HG03432 (cell line): ENCODE data around the gene PTPRG.

Experiments used
- ATAC-seq: cut with Tn5 transposase; IDR thresholded peaks from one replicate; pipeline ENCODE4 v1.9.1; 2021; ENCODE audit warnings: mild to moderate bottlenecking, moderate library complexity; ENCODE audit not compliant: unreplicated experiment

PTPRG gene

DNA sequence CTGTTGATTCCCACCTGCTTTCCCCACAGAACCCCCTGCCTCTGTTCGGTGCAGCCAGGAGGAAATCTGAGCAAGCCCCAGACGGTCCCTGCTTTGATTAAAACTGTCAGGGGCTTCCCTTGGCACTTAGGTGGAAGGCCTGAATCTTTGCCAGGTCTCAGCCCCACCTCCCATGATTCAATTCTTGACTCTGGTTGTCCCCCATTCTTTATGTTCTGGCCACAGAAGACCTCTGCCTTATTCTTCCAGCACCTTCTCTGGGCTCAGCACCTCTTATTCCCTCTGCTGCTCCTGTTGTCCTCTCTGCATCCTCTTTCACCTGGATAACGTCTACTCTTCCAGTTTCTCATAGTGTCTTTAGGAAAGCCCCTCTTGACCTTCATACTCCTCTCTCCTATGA lies 349.4 kb downstream of the PTPRG start:
- no peak for ATAC-seq

DNA sequence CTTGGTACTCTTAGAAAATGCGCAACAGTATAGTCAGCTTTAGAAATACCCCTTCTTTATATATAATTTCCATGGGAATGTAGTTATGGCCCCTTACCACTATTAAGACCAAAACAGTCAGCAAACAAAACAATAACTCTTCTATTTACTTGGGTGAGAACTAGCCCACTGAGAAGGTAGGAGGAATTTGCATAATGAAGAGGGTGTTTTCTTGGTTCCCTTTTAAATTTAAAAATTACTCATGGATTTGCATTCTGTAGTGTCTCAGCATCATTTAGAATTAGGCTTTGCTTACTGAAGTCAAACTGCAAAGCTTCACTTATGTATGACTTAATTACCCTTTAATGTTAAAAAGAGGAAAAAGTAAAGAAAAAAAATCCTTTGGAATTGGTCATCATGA lies 350.8 kb downstream of the PTPRG start:
- peak; percentile 83 for ATAC-seq

DNA sequence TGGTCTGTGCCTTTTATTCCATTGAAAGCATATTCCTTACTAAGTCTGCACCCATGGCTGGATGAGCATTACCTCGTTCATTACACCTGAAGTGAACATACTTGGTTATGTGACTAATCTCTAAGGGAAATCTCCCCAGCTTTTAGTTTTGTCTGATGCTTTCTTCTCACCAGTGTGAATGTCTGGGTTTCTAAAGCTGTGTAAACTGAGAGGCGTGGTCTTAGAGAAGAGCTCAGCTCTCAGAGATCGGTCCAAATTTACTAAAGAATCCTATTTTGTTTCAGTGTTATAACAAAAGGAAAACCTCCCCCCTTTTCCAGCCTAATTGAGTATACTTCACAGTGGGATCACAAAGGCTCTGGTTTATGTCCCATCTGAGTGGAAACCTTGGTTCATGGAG lies 352.3 kb downstream of the PTPRG start:
- ATAC-seq: no peak

GRCh38 chr3:61914276-61914675 lies 352.9 kb downstream of the PTPRG start:
- ATAC-seq: no peak

- no peak for ATAC-seq
These were observed 353.9 kb downstream of the PTPRG start for GRCh38 chr3:61915296-61915695.

GRCh38 chr3:61919371-61919770 lies 358.0 kb downstream of the PTPRG start:
- ATAC-seq: no peak

- no peak for ATAC-seq
These were observed 360.7 kb downstream of the PTPRG start for GRCh38 chr3:61922118-61922517.

DNA sequence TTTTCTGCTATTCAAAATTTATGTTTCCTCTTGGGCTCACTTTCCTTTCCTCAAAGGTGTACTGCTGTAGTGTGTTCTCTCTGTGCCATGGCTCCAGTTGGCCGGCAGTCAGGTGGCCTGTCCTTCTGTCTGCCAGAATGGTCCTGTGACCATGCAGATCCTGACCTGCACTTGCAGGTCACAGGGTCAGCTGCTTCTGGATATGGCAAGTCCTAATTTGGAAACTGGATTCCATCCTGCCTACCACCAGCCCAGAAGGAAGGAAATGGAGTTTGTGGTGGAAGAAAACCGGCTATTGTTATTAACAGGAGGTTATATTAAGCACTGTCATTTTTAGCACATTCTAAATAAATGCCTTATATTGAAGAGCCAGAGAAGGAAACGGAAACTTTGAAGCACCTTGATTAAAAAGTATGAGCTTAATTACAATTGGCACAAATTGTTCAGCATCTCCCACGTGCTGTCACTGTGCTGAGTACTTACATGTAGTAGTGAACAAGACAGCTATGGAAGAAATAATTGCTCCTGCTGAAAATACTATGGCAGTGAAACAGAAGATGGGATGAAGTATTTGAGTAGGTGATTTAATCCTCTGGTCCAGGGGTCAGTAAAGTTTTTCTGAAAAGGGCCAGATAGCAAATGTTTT lies 362.8 kb downstream of the PTPRG start:
- no peak for ATAC-seq

DNA sequence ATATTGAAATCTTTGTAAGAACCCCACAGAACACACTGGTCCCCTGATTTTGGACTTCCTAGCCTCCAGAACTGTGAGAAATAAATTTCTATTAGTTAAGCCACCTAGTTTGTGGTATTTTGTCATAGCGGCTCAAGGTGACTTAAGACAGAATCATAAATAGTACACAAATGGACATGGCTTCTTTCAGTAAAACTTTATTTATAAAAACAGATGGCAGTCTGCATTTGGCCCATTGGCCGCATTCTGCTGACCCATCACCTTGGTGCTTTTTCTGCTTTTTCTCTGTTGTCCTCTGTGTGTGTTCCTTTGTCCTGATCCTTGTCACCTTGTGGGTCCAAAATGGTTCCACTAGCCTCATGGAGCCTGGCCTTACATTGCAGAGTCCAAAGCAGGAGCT lies 363.6 kb downstream of the PTPRG start:
- no peak for ATAC-seq

GRCh38 chr3:61925721-61926120 lies 364.4 kb downstream of the PTPRG start:
- no peak for ATAC-seq

DNA sequence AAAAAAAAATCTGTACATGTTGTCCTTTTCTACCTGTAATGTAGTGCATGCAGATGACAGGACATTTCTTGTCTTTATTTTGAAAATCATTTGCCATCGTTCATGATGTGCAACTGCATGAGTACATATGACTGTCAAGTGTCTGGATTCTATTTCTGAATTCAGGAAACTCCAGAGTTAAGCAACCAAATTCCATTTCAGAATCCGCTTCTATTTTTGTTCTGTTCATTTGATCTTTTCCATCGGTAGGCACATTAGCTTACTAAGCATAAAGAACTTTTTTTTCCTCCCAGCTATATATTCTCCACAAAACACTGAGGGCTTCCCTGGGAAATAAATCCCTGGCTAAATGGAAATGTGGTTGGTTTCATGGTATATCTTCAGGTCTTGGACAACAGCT lies 365.6 kb downstream of the PTPRG start:
- no peak for ATAC-seq

GRCh38 chr3:61927332-61927731 lies 366.0 kb downstream of the PTPRG start:
- ATAC-seq: no peak

DNA sequence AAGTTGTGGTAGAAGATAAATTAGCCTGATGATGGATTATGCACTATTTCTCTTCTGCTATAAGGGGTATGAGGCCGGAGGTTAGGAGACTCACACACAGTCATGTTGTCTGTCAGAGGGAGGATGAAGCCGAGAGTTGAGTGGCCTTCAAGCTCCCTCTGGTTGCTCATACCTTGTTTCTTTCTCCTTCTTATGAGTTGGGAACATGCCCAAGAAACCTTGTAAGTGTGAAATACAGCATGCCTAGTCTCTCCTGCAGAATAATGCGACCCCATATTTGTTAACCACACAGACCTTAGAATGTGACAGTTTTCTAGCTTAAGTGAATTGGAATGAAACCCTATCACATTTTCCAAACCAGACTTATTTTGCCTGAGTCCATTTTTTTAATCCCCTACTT lies 366.7 kb downstream of the PTPRG start:
- no peak for ATAC-seq

GRCh38 chr3:61928776-61929314 lies 367.5 kb downstream of the PTPRG start:
- no peak for ATAC-seq

DNA sequence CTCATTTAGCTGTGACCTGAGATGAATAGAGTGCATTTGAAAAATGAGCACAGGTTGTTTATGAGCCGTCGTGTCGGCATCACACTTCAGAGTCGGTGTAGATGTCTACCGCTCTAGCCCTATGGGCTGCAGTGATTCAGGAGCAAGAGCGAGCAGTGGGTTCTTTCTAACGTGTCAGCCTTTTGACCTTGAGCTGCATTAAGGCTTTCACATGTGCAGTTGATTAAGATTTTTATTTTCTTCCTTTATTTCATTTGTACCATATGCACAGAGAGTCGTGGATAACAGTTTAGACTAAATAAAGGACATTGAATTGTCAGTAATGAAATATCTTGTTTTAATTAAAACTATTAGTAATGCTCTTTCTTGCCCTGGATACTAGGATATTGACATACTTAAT lies 368.2 kb downstream of the PTPRG start:
- ATAC-seq: no peak

DNA sequence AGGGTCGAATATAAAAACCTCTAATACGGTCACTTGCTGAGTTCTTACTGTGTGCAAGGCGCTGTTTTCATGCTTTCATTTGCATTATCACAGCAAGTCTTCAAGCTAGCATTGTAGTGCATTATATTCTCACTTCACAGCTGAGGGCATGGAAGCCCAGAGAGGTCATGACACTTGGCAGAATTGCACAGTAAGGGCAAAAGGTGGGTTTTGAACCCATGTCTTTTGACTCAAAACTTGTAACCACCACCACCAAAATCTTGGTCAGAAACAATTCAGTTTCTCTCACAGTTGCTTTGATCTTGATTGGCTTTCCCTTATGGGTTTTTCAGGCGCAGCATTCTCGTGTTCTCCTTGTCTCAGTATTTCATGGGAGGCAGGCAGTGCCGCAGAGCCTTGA lies 371.1 kb downstream of the PTPRG start:
- no peak for ATAC-seq

DNA sequence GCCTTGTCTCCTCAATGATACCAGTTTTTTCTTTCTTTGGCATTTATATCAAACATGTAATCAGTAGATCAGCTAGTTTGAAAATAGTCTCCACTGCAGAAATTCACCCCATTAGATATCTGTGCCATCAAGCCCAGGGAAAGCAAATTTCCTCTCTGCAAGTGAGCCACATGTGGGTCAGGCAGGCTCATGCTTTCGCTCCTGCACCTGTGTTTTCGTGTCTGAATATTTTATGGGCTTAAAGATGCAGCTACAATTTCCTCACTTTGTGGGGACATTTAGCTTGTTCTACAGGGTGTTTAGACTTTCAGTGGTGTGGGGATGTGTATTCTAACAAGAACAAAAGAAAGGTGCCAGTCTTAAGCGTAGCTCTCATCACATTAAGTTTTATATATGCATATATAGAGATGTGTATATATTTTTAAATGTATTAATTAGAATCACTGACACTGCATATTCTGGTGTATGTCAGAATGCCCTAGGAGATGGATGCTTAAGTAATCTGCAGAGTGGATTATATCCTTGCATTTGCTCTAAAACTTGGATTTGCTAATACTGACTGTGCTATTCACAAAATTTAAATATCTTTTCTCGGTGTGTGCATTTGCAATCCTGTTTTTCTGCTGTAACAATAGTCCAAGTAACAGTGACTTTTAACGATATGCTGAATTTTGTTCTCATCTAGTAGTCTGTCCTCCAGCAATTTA lies 372.6 kb downstream of the PTPRG start:
- ATAC-seq: no peak

DNA sequence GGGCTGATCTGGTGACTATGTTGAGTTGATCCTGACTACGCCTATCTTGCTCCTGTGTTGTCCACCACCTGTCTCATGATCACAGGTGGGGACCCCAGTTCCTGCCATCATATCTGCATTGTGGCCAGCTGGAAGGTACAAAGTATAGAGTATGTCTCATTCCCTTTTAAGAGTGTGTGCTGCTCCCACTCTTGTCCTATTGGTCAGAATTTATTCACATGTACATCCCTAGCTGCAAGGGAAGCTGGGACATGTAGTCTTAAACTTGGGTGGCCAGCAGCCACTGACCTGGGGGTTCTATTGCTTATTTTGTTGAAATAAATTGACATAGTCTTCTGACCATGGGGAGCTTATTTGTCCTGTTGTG lies 373.1 kb downstream of the PTPRG start:
- ATAC-seq: no peak

- no peak for ATAC-seq
These were observed 374.4 kb downstream of the PTPRG start for GRCh38 chr3:61935814-61936213.

DNA sequence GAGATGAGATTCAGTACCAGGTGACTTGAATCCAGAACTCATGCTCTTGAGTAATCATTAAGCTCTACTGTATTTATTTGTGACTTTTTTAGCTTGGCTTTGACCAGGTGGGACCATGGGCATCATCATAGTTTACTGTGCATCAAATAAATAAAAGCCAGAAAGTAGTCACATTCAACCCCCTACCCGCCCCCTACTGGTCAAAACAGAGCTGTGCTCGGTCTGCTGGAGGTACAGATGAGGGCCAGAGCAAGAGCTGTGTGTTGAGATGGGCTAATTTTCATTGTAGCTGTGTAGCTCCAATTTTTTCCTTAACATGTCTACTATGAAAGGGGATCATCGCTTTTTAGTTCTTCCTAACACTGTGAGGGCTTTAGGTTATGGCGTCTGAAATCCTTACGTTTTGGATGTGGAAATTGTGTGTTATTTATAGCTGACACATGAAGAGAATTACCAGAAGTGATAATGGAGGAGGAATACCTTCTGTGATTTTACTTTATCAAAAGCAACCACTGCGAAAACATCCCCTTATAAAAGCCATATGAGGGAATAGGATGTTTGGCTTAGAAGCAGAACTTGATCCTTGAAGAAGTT lies 375.1 kb downstream of the PTPRG start:
- ATAC-seq: peak; percentile 69

DNA sequence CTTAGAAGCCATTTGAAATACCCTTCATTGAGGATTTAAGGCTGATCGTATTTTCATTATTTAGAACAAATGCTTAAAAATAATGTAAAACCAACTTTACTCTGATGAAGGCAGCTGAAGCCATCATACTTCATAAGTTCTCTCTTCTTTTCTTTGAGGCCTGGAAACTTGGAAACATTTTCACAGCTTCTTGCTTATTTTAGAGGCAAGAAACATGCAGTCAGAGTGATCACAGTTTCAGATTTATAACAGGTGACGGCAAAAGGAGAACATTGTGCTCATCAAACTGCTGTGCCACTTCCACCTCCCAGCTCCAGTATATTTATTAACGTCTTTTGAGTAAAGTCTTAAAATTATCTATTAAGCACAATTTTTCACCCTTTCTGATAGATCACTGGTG lies 376.1 kb downstream of the PTPRG start:
- no peak for ATAC-seq

DNA sequence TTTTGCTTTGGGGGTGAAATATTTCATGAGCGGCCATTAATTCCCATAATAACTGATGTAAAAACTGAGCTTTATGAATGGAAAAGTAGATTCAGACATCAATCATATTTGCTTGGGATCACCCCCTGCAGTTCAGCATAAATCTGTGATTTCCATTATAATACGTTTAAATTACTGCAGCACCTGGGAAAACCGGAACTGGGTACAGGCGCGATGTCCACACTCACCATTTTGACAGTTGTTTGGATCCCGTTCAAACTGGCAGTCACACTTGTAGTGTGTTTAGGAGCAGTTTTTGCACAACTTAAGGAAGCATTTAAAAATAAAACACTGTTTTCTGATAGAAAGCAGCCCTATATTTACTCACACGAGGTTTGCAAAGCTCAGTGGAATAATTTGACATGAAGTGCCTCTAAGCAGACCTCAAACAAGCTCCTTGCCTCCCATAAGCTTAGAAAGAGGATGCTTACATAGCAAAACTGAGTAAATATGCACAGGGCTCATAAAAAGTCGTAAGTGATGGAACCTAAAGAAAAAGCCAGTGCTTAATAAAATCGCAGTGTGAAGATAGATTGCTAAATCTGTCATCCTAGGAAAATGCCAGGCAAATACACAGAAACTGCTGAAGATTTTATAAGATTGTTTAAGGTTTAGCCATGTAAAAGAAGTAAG lies 377.6 kb downstream of the PTPRG start:
- no peak for ATAC-seq
